ENCODE results near the gene FBXO41. TPM values are rescaled to one million over a fixed set of nuclear protein-coding genes. Genes with fewer than 3 reads are reported as not detected.
"Not testable (repeated sequence)": the region's sequence is repeated elsewhere in the genome, so short reads cannot be mapped to it uniquely, and the experiment has no call there.

Gene FBXO41
- total and polyA plus RNA-seq, 9 of the 15 experiments (the other 6 are each of a cell fraction or from before 2014, with no cell fraction given) = 0.21 to 8.2 (median 3.5) TPM

DNA sequence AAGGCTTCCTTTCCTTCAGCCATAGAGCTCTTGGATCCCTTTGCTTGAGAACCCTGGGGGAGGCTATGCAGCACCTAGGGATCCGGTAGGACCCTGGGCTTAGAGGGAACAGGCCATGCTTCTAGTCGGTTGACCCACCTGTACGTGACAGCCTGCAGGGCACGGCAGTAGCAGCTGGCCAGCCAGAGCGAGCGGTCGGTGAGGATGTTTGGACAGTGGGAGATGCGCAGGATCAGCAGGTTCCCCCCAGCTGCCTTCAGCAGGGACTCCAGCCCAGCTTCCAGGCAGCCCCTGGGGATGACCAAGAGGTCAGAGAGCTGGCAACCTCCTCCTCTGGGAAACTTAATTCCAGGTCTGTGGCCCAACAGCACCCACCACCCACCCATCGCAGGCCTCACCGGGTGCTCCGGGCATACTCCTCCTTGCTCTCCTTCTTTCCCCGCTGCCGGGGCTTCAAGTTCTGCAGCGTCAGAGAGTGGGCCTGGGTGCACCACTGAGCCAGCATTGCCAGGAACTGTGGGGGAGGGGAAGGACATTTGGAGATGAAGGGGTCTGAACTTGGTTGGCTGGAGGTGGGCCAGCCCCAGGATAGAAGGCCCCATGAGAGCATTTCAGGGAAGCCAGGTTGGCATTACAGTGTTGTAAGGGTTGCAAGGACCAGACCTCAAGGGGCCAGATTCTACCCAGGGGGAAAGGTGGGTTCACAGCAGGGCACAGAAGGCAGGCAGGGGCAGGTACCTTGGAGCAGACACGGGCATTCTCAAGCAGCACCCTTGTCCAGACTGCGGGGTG, 20.5 kb downstream of the FBXO41 start:
- H3K4me2 ChIP-seq (ENCODE audit: insufficient read depth, low read length) = no peak overlapping the region
- ChIA-PET POLR2A (interaction anchor here (1.1 to 1.4 kb wide), 2 partner anchors 28 to 37 kb away, joined by 3 to 6 read pairs; no protein-coding TSS in a partner anchor), CTCF (ENCODE audit: low intra/inter-chr PET ratio) (no interaction called here)
- H3K9ac ChIP-seq (ENCODE audit: insufficient read depth in 1 of 2, low read depth in 2 of 2, low read length in 2 of 2) = no peak overlapping the region
- DNase-seq (ENCODE audit: extremely low read depth in 1 of 4, low spot score in 3 of 4) (no peak), FAIRE-seq (no peak), ATAC-seq (no peak)
- intact Hi-C loops (cut with micrococcal nuclease) = loop anchor here (5.0 kb wide), 1 partner anchor 176 kb away; no protein-coding TSS in a partner anchor
- H3K36me3 ChIP-seq (ENCODE audit: control insufficient read depth, insufficient read depth, low read length) = peaks cover 6% of the 10 kb centered on the region; the same call in 1 of the 3 replicates
- no TSS peak for BruUV-seq (replicated peaks)
- H3K27me3 ChIP-seq (ENCODE audit: control insufficient read depth in 2 of 2, insufficient read depth in 2 of 2, low read length in 2 of 2) = peaks cover 0 to 3% of the 10 kb centered on the region in 2 experiments; a peak in 1 of 5 replicates
- H3K9me1 ChIP-seq (ENCODE audit: control insufficient read depth, insufficient read depth, low read length) = no peaks in the 10 kb centered on the region
- no peaks in the 10 kb centered on the region for H3K9me3 ChIP-seq (replicated peaks; ENCODE audit: control insufficient read depth, insufficient read depth, low read depth, low read length)
- no peak overlapping the region for H2AFZ ChIP-seq (ENCODE audit: low read depth, low read length)
- no peak for TF ChIP-seq FOXA1 (IDR thresholded peaks at IDR 0.05; ENCODE audit: borderline replicate concordance)
- no peak for TF ChIP-seq PHF21A (IDR thresholded peaks at IDR 0.05; ENCODE audit: borderline replicate concordance, low read depth)
- TF ChIP-seq MYNN (IDR thresholded peaks at IDR 0.05) = no peak
- no peak for TF ChIP-seq MYNN (CRISPR knock-in tag; IDR thresholded peaks at IDR 0.05)
- no peak for TF ChIP-seq OTX1 (CRISPR knock-in tag; IDR thresholded peaks at IDR 0.05)
- TF ChIP-seq ZNF41 (CRISPR knock-in tag; conservative IDR thresholded peaks at IDR 0.05) = no peak
- TF ChIP-seq, protein P1, sequence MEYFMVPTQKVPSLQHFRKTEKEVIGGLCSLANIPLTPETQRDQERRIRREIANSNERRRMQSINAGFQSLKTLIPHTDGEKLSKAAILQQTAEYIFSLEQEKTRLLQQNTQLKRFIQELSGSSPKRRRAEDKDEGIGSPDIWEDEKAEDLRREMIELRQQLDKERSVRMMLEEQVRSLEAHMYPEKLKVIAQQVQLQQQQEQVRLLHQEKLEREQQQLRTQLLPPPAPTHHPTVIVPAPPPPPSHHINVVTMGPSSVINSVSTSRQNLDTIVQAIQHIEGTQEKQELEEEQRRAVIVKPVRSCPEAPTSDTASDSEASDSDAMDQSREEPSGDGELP (CRISPR knock-in tag; IDR thresholded peaks at IDR 0.05; ENCODE audit: borderline replicate concordance) = no peak
- no peak for TF ChIP-seq GABPB1 (CRISPR knock-in tag; IDR thresholded peaks at IDR 0.05)
- TF ChIP-seq SMAD3 (CRISPR knock-in tag; conservative IDR thresholded peaks at IDR 0.05) = no peak
- no peak for TF ChIP-seq POLR2B (IDR thresholded peaks at IDR 0.05; ENCODE audit: low read depth, partially characterized antibody)
- no peak overlapping the region for H3K27ac ChIP-seq (ENCODE audit: extremely low read depth, low read depth, low read length)
- in situ Hi-C loops (cut with MboI) = no loop called here
- peaks cover 3% of the 10 kb centered on the region; the same call in 1 of the 2 replicates for H4K20me1 ChIP-seq (replicated peaks; ENCODE audit: control insufficient read depth, insufficient read depth, low read length)
- no peak overlapping the region for H3K4me3 ChIP-seq
- H3K4me1 ChIP-seq (replicated peaks in 1 of 2; ENCODE audit: control insufficient read depth in 2 of 2, insufficient read depth in 2 of 2, low read length in 2 of 2) = peaks cover 2 to 9% of the 10 kb centered on the region in 2 experiments; a peak in 2 of 5 replicates
- WGBS (ENCODE audit: insufficient coverage, low coverage, missing lambda C conversion rate) = 63% methylated on average over 13 of the region's 16 CpGs
- no peaks in the 10 kb centered on the region for H3K79me2 ChIP-seq (ENCODE audit: control insufficient read depth, insufficient read depth, low read length)

DNA sequence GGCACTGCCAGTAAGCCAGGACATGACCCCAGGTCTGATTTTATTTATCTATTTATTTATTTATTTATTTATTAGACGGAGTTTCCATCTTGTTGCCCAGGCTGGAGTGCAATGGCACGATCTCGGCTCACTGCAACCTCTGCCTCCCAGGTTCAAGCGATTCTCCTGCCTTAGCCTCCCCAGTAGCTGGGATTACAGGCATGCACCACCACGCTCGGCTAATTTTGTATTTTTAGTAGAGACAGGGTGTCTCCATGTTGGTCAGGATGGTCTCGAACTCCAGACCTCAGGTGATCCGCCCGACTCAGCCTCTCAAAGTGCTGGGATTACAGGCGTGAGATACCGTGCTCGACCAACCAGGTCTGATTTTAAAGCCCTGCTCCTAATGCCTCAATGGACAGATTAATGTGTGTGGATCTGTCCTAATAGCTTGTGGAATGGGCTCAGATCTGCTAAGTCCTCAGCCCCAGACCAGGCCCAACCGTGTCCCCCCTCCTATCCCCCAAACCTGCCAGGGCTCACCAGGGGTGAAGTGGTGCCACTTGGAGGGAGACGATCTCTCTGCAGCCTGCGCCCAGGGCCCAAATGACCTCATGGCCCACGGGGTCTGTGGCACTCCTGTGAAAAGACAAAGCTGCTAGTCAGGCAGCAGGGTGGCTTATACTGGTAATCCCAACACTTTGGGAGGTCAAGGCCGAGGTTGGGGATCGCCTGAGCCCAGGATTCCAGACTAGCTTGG, 21.4 kb downstream of the FBXO41 start:
- H3K27ac ChIP-seq (ENCODE audit: extremely low read depth, low read depth, low read length); DNase-seq (ENCODE audit: extremely low read depth in 1 of 4, low spot score in 3 of 4); H3K36me3 ChIP-seq (ENCODE audit: control insufficient read depth, insufficient read depth, low read length); H3K9me1 ChIP-seq (ENCODE audit: control insufficient read depth, insufficient read depth, low read length); H3K79me2 ChIP-seq (ENCODE audit: control insufficient read depth, insufficient read depth, low read length); H3K4me3 ChIP-seq; H3K9me3 ChIP-seq (replicated peaks; ENCODE audit: control insufficient read depth, insufficient read depth, low read depth, low read length); FAIRE-seq; H3K4me2 ChIP-seq (ENCODE audit: insufficient read depth, low read length); in situ Hi-C loops (cut with MboI); H3K27me3 ChIP-seq (ENCODE audit: control insufficient read depth in 2 of 2, insufficient read depth in 2 of 2, low read length in 2 of 2); ATAC-seq; H4K20me1 ChIP-seq (replicated peaks; ENCODE audit: control insufficient read depth, insufficient read depth, low read length); H2AFZ ChIP-seq (ENCODE audit: low read depth, low read length); BruUV-seq (replicated peaks): not testable (repeated sequence)
- intact Hi-C loops (cut with micrococcal nuclease) = loop anchor here (5.0 kb wide), 1 partner anchor 176 kb away; no protein-coding TSS in a partner anchor
- 52% methylated on average over 14 of the region's 18 CpGs for WGBS (ENCODE audit: insufficient coverage, low coverage, missing lambda C conversion rate)
- ChIA-PET CTCF (ENCODE audit: low intra/inter-chr PET ratio) (interaction anchor here (0.6 kb wide), 1 partner anchor 99 kb away, joined by 3 read pairs; no protein-coding TSS in a partner anchor), POLR2A (interaction anchor here (1.4 kb wide), 1 partner anchor 27 kb away, joined by 6 read pairs; no protein-coding TSS in a partner anchor)
- peak overlapping the region in 1 of 2 experiments; percentile 45; a peak in 1 of 4 replicates for H3K9ac ChIP-seq (ENCODE audit: insufficient read depth in 1 of 2, low read depth in 2 of 2, low read length in 2 of 2)
- peaks cover 2 to 14% of the 10 kb centered on the region in 2 experiments; a peak in 2 of 5 replicates for H3K4me1 ChIP-seq (replicated peaks in 1 of 2; ENCODE audit: control insufficient read depth in 2 of 2, insufficient read depth in 2 of 2, low read length in 2 of 2)
